ENCODE data around the gene ZBTB11. TPM values are rescaled to one million over a fixed set of nuclear protein-coding genes. Genes with fewer than 3 reads are reported as not detected.

Gene ZBTB11
- polyA plus RNA-seq, 3 donors = 5.1 to 20.2 (median 6.8) TPM

DNA sequence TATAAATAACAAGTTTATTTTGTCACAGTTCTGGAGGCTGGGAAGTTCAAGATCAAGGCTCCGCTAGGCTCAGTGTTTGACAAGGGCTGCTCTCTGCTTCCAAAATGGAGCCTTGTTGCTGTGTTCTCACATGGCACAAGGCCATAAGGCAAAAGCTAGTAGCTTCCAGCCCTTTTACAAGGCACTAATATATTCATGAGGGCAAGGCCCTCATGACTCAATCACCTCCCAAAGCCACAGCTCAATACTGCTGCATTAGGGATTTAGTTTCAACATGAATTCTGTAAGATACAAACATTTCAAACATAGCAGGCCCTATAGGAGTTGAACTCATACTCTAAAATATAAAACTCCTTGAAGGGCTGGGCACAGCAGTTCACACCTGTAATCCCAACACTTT, 30.2 kb downstream of the ZBTB11 start:
- H2AFZ ChIP-seq (ENCODE audit: insufficient read depth, low read depth, low read length, poor library complexity, severe bottlenecking) = no peak overlapping the region
- peaks cover 42 to 62% of the 10 kb centered on the region in 2 donors for H3K36me3 ChIP-seq (replicated peaks in 1 of 2; ENCODE audit: control insufficient read depth in 1 of 2, insufficient read depth in 2 of 2, low read length in 2 of 2)
- peaks cover 37 to 53% of the 10 kb centered on the region in 2 donors for H3K36me3 Mint-ChIP-seq
- no peaks in the 10 kb centered on the region for H3K79me2 ChIP-seq (ENCODE audit: insufficient read depth, low read length)
- no peak overlapping the region for H3K4me3 ChIP-seq (replicated peaks in 1 of 3; ENCODE audit: low read depth in 2 of 3, low read length in 3 of 3)
- no peak for DNase-seq
- no peak overlapping the region for H3K4me2 ChIP-seq (replicated peaks; ENCODE audit: extremely low read depth, low read length, poor library complexity, severe bottlenecking)
- H3K27me3 Mint-ChIP-seq (ENCODE audit: low read depth in 3 of 3) = peaks cover 0 to 1% (median 0%) of the 10 kb centered on the region in 3 donors
- no peaks in the 10 kb centered on the region for H3K27me3 ChIP-seq (ENCODE audit: control insufficient read depth in 2 of 2, insufficient read depth in 2 of 2, low read length in 2 of 2)
- 100% methylated on average over 1 of the region's 1 CpG for WGBS (ENCODE audit: insufficient coverage)
- TF ChIP-seq, protein P1, sequence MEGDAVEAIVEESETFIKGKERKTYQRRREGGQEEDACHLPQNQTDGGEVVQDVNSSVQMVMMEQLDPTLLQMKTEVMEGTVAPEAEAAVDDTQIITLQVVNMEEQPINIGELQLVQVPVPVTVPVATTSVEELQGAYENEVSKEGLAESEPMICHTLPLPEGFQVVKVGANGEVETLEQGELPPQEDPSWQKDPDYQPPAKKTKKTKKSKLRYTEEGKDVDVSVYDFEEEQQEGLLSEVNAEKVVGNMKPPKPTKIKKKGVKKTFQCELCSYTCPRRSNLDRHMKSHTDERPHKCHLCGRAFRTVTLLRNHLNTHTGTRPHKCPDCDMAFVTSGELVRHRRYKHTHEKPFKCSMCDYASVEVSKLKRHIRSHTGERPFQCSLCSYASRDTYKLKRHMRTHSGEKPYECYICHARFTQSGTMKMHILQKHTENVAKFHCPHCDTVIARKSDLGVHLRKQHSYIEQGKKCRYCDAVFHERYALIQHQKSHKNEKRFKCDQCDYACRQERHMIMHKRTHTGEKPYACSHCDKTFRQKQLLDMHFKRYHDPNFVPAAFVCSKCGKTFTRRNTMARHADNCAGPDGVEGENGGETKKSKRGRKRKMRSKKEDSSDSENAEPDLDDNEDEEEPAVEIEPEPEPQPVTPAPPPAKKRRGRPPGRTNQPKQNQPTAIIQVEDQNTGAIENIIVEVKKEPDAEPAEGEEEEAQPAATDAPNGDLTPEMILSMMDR (IDR thresholded peaks at IDR 0.05) = no peak
- no peak overlapping the region for H3K4me3 Mint-ChIP-seq
- H3K27ac Mint-ChIP-seq = no peak overlapping the region
- H3K4me1 ChIP-seq (ENCODE audit: control insufficient read depth in 1 of 2, insufficient read depth in 2 of 2, low read length in 2 of 2) = no peaks in the 10 kb centered on the region
- no peak overlapping the region for H3K9ac ChIP-seq (ENCODE audit: insufficient read depth, low read length, poor library complexity, severe bottlenecking)
- no peaks in the 10 kb centered on the region for H3K4me1 Mint-ChIP-seq
- no peaks in the 10 kb centered on the region for H3K9me3 Mint-ChIP-seq
- H3K27ac ChIP-seq (ENCODE audit: low read depth in 1 of 2, low read length in 2 of 2) = no peak overlapping the region
- intact Hi-C loops (cut with micrococcal nuclease) = no loop called here
- no peaks in the 10 kb centered on the region for H4K20me1 ChIP-seq (ENCODE audit: insufficient read depth, low read length)
- no peaks in the 10 kb centered on the region for H3K9me3 ChIP-seq (replicated peaks in 1 of 2; ENCODE audit: control insufficient read depth in 1 of 2, insufficient read depth in 1 of 2, low read length in 2 of 2)

DNA sequence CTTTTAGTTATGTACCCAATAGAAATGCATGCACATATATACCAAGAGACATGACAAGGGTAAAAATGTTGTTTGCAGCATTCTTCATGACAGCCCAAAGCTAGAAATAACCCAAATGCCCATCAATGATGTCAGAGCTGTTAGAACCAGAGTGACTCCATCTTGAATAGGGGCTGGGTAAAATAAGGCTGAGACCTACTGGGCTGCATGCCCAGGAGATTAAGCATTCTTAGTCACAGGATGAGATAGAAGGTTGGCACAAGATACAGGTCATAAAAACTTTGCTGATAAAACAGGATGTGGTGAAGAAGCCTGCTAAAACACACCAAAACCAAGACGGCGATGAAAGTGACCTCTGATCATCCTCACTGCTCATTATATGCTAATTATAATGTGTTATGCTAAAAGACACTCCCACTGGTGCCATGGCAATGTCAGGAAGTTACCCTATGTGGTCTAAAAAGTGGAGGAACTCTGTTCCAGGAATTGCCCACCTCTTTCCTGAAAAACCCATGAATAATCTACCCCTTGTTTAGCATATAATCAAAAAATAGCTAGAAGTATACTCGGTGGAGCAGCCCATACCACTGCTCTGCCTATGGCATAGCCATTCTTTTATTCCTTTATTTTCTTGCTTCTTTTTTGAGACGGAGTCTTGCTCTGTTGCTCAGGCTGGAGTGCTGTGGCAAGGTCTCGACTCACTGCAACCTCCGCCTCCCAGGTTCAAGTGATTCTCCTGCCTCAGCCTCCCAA, 32.9 kb downstream of the ZBTB11 start:
- TF ChIP-seq, protein P1 (IDR thresholded peaks at IDR 0.05) = no peak
- DNase-seq = no peak
- Histone ChIP-seq H3K27me3 (ENCODE audit: control insufficient read depth in 2 of 2, insufficient read depth in 2 of 2, low read length in 2 of 2) (no peaks in the 10 kb centered on the region), H4K20me1 (ENCODE audit: insufficient read depth, low read length) (no peaks in the 10 kb centered on the region), H3K4me2 (replicated peaks; ENCODE audit: extremely low read depth, low read length, poor library complexity, severe bottlenecking) (no peak overlapping the region), H3K36me3 (replicated peaks in 1 of 2; ENCODE audit: control insufficient read depth in 1 of 2, insufficient read depth in 2 of 2, low read length in 2 of 2) (peaks cover 16 to 35% of the 10 kb centered on the region in 2 donors), H3K27ac (ENCODE audit: low read depth in 1 of 2, low read length in 2 of 2) (no peak overlapping the region), H2AFZ (ENCODE audit: insufficient read depth, low read depth, low read length, poor library complexity, severe bottlenecking) (no peak overlapping the region), H3K9ac (ENCODE audit: insufficient read depth, low read length, poor library complexity, severe bottlenecking) (no peak overlapping the region), H3K4me3 (replicated peaks in 1 of 3; ENCODE audit: low read depth in 2 of 3, low read length in 3 of 3) (no peak overlapping the region), H3K4me1 (ENCODE audit: control insufficient read depth in 1 of 2, insufficient read depth in 2 of 2, low read length in 2 of 2) (no peaks in the 10 kb centered on the region), H3K79me2 (ENCODE audit: insufficient read depth, low read length) (no peaks in the 10 kb centered on the region), H3K9me3 (replicated peaks in 1 of 2; ENCODE audit: control insufficient read depth in 1 of 2, insufficient read depth in 1 of 2, low read length in 2 of 2) (no peaks in the 10 kb centered on the region)
- H3K27ac Mint-ChIP-seq = peak overlapping the region in 2 of 7 donors; percentile 14 to 41
- H3K9me3 Mint-ChIP-seq = no peaks in the 10 kb centered on the region
- no peaks in the 10 kb centered on the region for H3K4me1 Mint-ChIP-seq
- H3K27me3 Mint-ChIP-seq (ENCODE audit: low read depth in 3 of 3) = peaks cover 0 to 1% (median 0%) of the 10 kb centered on the region in 3 donors
- 100% methylated on average over 1 of the region's 6 CpGs for WGBS (ENCODE audit: insufficient coverage)
- intact Hi-C loops (cut with micrococcal nuclease) = no loop called here
- no peak overlapping the region for H3K4me3 Mint-ChIP-seq
- H3K36me3 Mint-ChIP-seq = peaks cover 18 to 28% of the 10 kb centered on the region in 2 donors
